Karpas-422 (cell line): ENCODE results near the gene KHDC3L. TPM values are rescaled to one million over a fixed set of nuclear protein-coding genes. Genes with fewer than 3 reads are reported as not detected.
"Not testable (repeated sequence)": the region's sequence is repeated elsewhere in the genome, so short reads cannot be mapped to it uniquely, and the experiment has no call there.

Experiments used
- DNase-seq: peaks from one replicate; pipeline ENCODE4 v3.0.0-alpha.2; 2015
- H2AFZ ChIP-seq: fragments of 200-600 bp; sonication (generic); 2 replicates; pipeline ENCODE4 v1.6.1; 2014; ENCODE audit warnings: antibody characterized with exemption, low read length, mixed read lengths
- H3K27ac ChIP-seq: fragments of 200-600 bp; sonication (generic); 2 replicates; pipeline ENCODE4 v1.5.1; 2014; ENCODE audit warnings: mild to moderate bottlenecking, low read length, moderate library complexity
- H3K27me3 ChIP-seq: fragments of 200-600 bp; sonication (generic); 2 replicates; pipeline ENCODE4 v1.6.1; 2014; ENCODE audit warnings: low read length, mixed read lengths
- H3K36me3 ChIP-seq: fragments of 200-600 bp; sonication (generic); 2 replicates; pipeline ENCODE4 v1.6.1; 2014; ENCODE audit warnings: low read length, mixed read lengths; ENCODE audit not compliant: insufficient read depth
- H3K4me1 ChIP-seq: fragments of 200-600 bp; sonication (generic); 2 replicates; pipeline ENCODE4 v1.6.1; 2014; ENCODE audit warnings: mild to moderate bottlenecking, low read length, mixed read lengths
- H3K4me2 ChIP-seq: fragments of 200-600 bp; sonication (generic); 2 replicates; pipeline ENCODE4 v1.6.1; 2014; ENCODE audit warnings: low read length, low read depth, mild to moderate bottlenecking; ENCODE audit not compliant: poor library complexity, severe bottlenecking
- H3K4me3 ChIP-seq: fragments of 200-600 bp; sonication (generic); 2 replicates; pipeline ENCODE4 v1.5.1; 2014; ENCODE audit warnings: mild to moderate bottlenecking, antibody characterized with exemption, low read length, mixed read lengths
- H3K79me2 ChIP-seq: fragments of 200-600 bp; sonication (generic); 2 replicates; pipeline ENCODE4 v1.6.1; 2014; ENCODE audit warnings: mild to moderate bottlenecking, low read length, mixed read lengths
- H3K9ac ChIP-seq: fragments of 200-600 bp; sonication (generic); 2 replicates; pipeline ENCODE4 v1.6.0; 2014; ENCODE audit warnings: low read length
- H3K9me2 ChIP-seq: fragments of 200-600 bp; sonication (generic), shearing (Covaris generic); replicated peaks from 2 replicates; pipeline ENCODE4 v1.6.0; 2014; ENCODE audit warnings: mild to moderate bottlenecking, low read length, moderate library complexity; ENCODE audit not compliant: insufficient read depth
- H3K9me3 ChIP-seq: fragments of 300-700, 200-600 bp; sonication (generic); 2 replicates; pipeline ENCODE4 v1.6.1; 2014; ENCODE audit warnings: low read length, mixed read lengths
- H4K20me1 ChIP-seq: fragments of 200-600 bp; sonication (generic); 2 replicates; pipeline ENCODE4 v1.6.1; 2014; ENCODE audit warnings: mild to moderate bottlenecking, antibody characterized with exemption, low read length, low read depth; ENCODE audit not compliant: insufficient read depth
- total RNA-seq: library from RNA; depleted of rRNA; stranded (reverse); fragments of >200 nt; shearing (Covaris generic); gene quantifications from 2 replicates; pipeline ENCODE4 v1.2.3, GENCODE V29; 2014; ENCODE audit warnings: low replicate concordance

The KHDC3L gene
- total RNA-seq, 1 experiment from 2014 or later: not detected

GRCh38 chr6:73375216-73375615, 12.8 kb downstream of the KHDC3L start:
- no peak overlapping the region for H3K4me2 ChIP-seq

DNA sequence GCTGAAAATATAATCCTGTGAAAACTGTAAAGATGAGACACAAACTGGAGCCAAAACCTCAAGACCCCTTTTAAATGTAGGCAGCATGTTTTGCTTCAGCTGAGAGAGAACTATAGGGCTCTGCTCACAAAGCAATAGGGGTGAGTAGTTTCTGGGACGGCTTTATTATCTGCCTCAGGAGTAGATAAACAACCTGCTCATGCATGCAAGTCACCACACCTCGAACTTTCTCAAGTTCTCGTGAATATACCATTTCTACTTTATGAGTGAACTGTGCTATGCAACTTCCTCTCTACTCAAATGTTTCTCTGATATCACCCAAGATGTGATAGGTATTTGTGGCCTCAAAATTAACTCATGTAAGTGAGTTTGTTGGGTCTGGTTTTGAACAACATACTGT, 14.8 kb downstream of the KHDC3L start:
- H3K27ac ChIP-seq: no peak overlapping the region
- no peak overlapping the region for H3K9ac ChIP-seq
- no peak overlapping the region for H3K4me2 ChIP-seq
- no peak overlapping the region for H3K4me3 ChIP-seq
- H3K4me1 ChIP-seq: no peaks in the 10 kb centered on the region
- no peaks in the 10 kb centered on the region for H3K9me3 ChIP-seq
- no peaks in the 10 kb centered on the region for H3K27me3 ChIP-seq
- H4K20me1 ChIP-seq: no peaks in the 10 kb centered on the region
- no peaks in the 10 kb centered on the region; the same call in 1 of the 2 replicates for H3K36me3 ChIP-seq
- no peaks in the 10 kb centered on the region for H3K9me2 ChIP-seq
- H2AFZ ChIP-seq: no peak overlapping the region
- no peaks in the 10 kb centered on the region for H3K79me2 ChIP-seq
- DNase-seq: no peak

More at GRCh38 chr6:73375216-73375615, 12.8 kb downstream of the KHDC3L start:
- no peak overlapping the region for H2AFZ ChIP-seq
- no peaks in the 10 kb centered on the region for H4K20me1 ChIP-seq
- H3K79me2 ChIP-seq: no peaks in the 10 kb centered on the region
- H3K4me3 ChIP-seq: no peak overlapping the region
- H3K27ac ChIP-seq: no peak overlapping the region
- H3K9me3 ChIP-seq: no peaks in the 10 kb centered on the region
- H3K27me3 ChIP-seq: no peaks in the 10 kb centered on the region
- DNase-seq: no peak
- no peak overlapping the region for H3K9ac ChIP-seq
- H3K9me2 ChIP-seq: no peaks in the 10 kb centered on the region
- H3K36me3 ChIP-seq: no peaks in the 10 kb centered on the region; the same call in 1 of the 2 replicates
- H3K4me1 ChIP-seq: no peaks in the 10 kb centered on the region

- not testable (repeated sequence) for H3K27me3 ChIP-seq, H3K36me3 ChIP-seq, H3K9me2 ChIP-seq, H2AFZ ChIP-seq, H3K79me2 ChIP-seq, H3K27ac ChIP-seq, H4K20me1 ChIP-seq, H3K9me3 ChIP-seq, H3K4me1 ChIP-seq, H3K4me3 ChIP-seq, H3K9ac ChIP-seq, H3K4me2 ChIP-seq, DNase-seq
These were observed 19.1 kb downstream of the KHDC3L start for GRCh38 chr6:73381531-73381930.

GRCh38 chr6:73382462-73383113, 20.1 kb downstream of the KHDC3L start:
- Histone ChIP-seq H3K27ac (no peak overlapping the region), H3K4me3 (no peak overlapping the region), H3K27me3 (no peaks in the 10 kb centered on the region), H4K20me1 (no peaks in the 10 kb centered on the region), H3K9me3 (no peaks in the 10 kb centered on the region), H3K9me2 (no peaks in the 10 kb centered on the region), H3K79me2 (no peaks in the 10 kb centered on the region), H3K36me3 (no peaks in the 10 kb centered on the region), H2AFZ (no peak overlapping the region), H3K4me1 (no peaks in the 10 kb centered on the region), H3K9ac (no peak overlapping the region), H3K4me2 (no peak overlapping the region)
- DNase-seq: no peak

- peak overlapping the region; percentile 93; the same call in 1 of the 2 replicates for H2AFZ ChIP-seq
- H3K9ac ChIP-seq: peak overlapping the region; percentile 54
- H3K9me3 ChIP-seq: no peaks in the 10 kb centered on the region
- H3K36me3 ChIP-seq: no peaks in the 10 kb centered on the region
- H3K27ac ChIP-seq: no peak overlapping the region
- peak overlapping the region; percentile 80 for H3K4me2 ChIP-seq
- peak overlapping the region; percentile 67; the same call in 1 of the 2 replicates for H3K4me3 ChIP-seq
- H3K4me1 ChIP-seq: peaks cover 11% of the 10 kb centered on the region
- DNase-seq: no peak
- no peaks in the 10 kb centered on the region for H3K9me2 ChIP-seq
- H3K79me2 ChIP-seq: no peaks in the 10 kb centered on the region
- H3K27me3 ChIP-seq: no peaks in the 10 kb centered on the region
- no peaks in the 10 kb centered on the region for H4K20me1 ChIP-seq
These were observed 26.0 kb downstream of the KHDC3L start for GRCh38 chr6:73388433-73388799.

- H3K4me3 ChIP-seq: peak overlapping the region; percentile 67
- H3K27ac ChIP-seq: no peak overlapping the region
- peaks cover 11% of the 10 kb centered on the region for H3K4me1 ChIP-seq
- H4K20me1 ChIP-seq: no peaks in the 10 kb centered on the region
- H3K36me3 ChIP-seq: no peaks in the 10 kb centered on the region
- no peaks in the 10 kb centered on the region for H3K9me2 ChIP-seq
- no peaks in the 10 kb centered on the region for H3K79me2 ChIP-seq
- no peaks in the 10 kb centered on the region for H3K9me3 ChIP-seq
- peak; percentile 57 for DNase-seq
- H3K4me2 ChIP-seq: peak overlapping the region; percentile 80
- H2AFZ ChIP-seq: peak overlapping the region; percentile 93
- H3K27me3 ChIP-seq: no peaks in the 10 kb centered on the region
- H3K9ac ChIP-seq: peak overlapping the region; percentile 54
These were observed 26.5 kb downstream of the KHDC3L start for GRCh38 chr6:73388800-73389512.

GRCh38 chr6:73389854-73390253, 27.4 kb downstream of the KHDC3L start:
- no peaks in the 10 kb centered on the region for H3K79me2 ChIP-seq
- H3K27me3 ChIP-seq: no peaks in the 10 kb centered on the region
- H3K4me1 ChIP-seq: peaks cover 11% of the 10 kb centered on the region
- no peak overlapping the region for H3K4me3 ChIP-seq
- no peak overlapping the region for H2AFZ ChIP-seq
- no peak overlapping the region for H3K27ac ChIP-seq
- H3K9me3 ChIP-seq: no peaks in the 10 kb centered on the region
- no peak for DNase-seq
- no peak overlapping the region for H3K4me2 ChIP-seq
- no peaks in the 10 kb centered on the region for H4K20me1 ChIP-seq
- no peak overlapping the region for H3K9ac ChIP-seq
- H3K36me3 ChIP-seq: no peaks in the 10 kb centered on the region
- H3K9me2 ChIP-seq: no peaks in the 10 kb centered on the region

DNA sequence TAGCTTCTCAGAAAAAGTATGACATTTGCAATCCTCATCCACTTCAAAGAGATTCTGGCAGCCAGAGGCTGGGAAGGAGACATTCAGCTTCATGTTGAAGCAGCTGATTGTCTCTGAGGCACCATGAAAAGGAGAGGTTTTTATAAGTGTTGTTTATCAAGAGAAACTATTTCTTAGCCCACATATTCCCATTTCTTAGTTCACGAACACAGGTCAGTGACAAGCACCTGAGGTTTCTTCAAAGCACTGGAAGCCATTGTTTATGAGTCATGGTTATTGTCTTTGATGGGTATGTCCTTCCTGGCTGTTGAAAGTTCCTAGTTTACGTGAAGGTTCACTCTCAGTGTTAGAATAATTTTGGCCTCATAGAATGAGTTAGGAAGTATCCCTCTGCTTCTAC, 29.2 kb downstream of the KHDC3L start:
- Histone ChIP-seq H3K4me2 (no peak overlapping the region), H3K27ac (no peak overlapping the region), H3K27me3 (no peaks in the 10 kb centered on the region), H3K9me2 (no peaks in the 10 kb centered on the region), H3K9ac (no peak overlapping the region), H3K9me3 (no peaks in the 10 kb centered on the region), H3K36me3 (no peaks in the 10 kb centered on the region), H2AFZ (no peak overlapping the region), H3K79me2 (no peaks in the 10 kb centered on the region), H3K4me3 (no peak overlapping the region), H3K4me1 (peaks cover 11% of the 10 kb centered on the region), H4K20me1 (no peaks in the 10 kb centered on the region)
- no peak for DNase-seq
